Measurements from ENCODE around the gene ATXN7L1.

GRCh38 chr7:105794741-105795729 is 81.4 kb downstream of the ATXN7L1 start:
- TF ChIP-seq EZH2 (optimal IDR thresholded peaks at IDR 0.05; ENCODE audit: low read depth, low read length): no peak
- no peak for TF ChIP-seq CTCF (IDR thresholded peaks at IDR 0.05; ENCODE audit: low read length)
- TF ChIP-seq EZH2phosphoT487 (IDR thresholded peaks at IDR 0.05; ENCODE audit: low read length): no peak

All from MM.1S (cell line).